Measurements from ENCODE around the gene MRC2.

Gene MRC2

DNA sequence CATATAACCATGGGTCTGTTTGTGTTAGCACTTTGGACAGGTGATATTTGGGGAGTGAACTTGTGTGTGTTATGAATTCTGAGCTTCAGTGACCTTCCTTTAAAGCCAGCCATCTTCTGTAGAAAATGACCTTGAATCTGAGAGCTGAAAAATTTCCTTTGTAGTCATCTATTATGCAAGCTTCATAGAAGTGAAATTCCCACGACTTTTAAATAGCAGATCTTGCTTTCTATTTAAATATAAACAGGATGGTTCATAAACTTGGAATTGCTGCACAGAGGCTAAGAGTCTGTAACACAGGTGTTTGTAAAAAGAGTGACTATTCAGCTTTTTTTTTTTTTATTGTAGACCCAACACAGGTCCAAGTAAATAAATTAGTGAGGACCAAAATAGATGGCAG, 95.2 kb downstream of the MRC2 start:
- DNase-seq, result no peak

DNA sequence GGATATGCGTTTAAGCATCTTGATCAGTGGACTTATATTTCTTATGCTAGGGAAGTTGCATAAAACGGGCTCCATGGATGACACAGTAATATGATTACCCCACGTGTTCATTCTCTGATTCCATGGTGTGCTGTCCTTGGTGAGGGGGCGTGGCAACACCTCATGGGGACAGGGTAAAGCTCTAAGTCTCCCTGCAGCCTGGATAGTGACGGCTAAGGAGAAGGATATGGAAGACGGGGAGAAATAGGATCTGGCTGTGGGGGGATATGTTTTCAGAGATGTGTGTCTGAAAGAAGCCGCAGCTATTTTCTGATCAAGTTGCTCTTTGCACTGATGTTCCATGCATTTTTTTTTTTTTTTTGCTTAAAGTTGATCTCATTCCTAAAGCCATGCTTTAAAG, 96.4 kb downstream of the MRC2 start:
- no peak for DNase-seq

DNA sequence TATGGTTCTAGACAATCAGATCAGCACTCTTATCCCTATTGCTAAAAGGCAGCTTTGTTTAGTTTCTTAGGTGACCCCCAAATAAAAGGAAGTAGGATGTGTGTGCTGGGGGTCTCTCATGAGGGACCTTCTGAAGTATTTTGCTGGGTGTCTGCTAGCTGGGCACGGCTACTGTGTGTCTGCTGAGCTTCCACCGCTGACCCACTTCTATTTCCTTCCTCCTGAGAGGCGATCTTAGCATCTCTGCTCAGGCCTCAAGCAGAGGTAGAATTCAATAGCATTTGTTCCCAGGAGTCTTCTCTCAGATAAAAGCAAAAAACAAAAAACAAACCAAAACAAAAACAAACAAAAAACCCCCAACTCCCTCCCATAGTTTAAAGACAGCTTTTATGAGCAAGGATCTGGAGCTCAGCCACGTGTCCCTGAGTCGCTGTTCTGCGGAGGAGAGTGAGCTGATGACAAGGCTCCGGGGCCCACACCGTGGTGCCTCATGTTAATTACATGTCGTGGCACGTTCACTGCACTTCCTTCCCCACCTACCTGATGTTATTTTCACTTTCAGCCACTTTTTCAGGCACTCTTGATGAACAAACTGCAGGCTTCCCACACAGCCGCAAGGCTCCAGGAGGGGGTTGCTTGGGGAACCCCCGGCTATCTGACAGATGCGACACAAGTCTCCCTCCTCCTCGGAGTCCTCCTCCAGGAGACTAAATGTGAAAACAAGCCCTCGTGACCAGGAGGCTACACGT, 97.1 kb downstream of the MRC2 start:
- DNase-seq, result peak; percentile 13

DNA sequence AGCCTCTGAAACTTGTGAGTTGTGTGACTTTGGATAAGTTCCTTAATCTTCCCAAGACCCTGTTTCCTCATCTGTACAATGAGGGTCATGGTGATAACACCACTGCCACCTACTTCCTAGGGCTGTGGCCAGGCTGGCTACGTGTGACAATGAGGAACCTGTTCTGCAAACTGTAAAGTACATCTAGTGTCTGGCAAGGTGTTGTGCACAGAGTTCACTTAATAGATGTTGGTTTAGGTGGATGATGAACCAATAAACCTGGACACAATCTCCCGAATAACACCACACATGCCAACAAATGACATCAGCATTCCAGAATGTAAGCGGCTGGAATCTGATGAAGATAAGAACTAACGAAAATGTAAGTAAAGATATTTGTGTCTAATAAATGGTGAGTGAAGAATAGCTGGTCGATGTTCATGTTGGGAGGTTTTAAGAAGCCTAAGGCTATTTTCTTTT, 98.3 kb downstream of the MRC2 start:
- no peak for DNase-seq

DNA sequence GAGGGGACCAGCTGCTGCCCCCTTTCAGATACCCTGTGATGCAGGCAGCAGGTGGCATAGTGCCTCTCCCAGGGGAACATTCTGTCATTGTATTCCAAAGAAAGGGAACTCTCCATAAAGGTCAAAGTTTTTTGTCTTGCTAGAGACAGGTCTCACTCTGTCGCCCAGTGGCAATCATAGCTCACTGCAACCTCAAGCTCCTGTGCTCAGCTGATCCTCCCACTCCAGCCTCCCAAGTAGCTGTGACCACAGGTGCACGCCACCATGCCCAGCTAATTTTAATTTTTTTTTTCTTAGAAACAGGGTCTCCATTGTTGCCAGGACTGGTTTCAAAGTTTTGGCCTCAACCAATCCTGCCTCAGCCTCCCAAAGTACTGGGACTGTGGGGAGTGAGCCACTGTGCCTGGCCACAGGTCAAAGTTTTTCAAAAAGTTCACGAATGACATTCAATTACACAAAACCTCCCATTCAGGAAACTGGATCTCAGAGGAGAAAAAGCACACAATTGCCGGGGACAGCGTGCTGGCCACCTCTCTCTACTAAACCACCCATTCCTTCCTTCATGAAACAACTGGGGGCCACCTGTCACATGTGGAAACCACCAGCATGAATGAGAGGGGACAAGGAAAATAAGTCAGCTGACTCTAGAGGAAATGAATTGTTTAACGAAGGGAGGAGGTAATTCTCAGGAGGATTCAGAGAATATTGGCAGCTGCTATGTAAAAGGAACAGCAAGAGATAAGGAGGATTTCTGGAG, 100.6 kb downstream of the MRC2 start:
- no peak for DNase-seq

DNA sequence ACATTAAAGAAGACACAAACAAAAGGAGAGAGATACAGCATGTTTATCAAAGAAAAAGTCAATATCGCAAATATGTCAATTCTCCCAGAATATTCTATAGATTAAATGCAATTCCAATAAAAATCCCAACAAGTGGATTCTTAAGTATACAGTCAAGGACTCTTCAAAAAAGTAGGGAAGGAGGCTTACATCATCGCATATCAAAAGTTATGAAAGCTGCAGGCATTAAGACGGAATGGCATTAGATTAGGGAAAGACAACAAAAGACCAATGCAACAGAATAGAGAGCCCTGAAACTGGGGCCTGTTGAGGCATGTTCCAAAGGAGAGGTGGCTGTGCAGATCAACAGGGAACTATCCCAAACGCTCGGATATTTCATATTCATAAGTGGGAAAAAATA, 104.7 kb downstream of the MRC2 start:
- DNase-seq, result no peak

DNA sequence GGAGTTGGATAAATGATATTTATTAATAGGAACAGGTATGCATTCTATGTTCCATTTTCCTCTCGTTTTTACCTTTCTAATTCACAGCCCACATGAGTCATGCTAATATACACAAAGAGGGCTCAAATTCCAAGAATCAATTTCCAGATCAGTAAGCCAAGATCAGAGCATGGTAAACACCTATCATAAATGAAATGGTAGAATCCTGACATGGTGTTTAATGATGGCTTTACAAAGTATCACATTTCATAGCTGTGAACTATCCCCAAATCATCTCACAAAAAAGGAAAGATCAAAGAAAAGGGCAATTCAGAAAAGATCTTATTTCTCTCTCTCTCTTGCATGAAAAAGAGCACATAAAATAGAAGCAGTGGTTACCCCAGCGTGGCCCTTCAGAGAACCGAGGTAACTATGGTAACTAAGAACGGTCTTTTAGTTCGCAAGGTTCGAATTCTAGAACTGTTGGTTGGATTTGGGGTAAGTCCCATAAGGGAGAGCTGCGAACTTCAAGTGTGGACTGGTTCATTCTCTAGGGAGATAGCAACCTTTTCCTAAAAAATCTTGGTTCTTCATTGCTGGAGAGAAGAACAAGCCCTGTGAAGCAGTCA, 107.7 kb downstream of the MRC2 start:
- no peak for DNase-seq

DNA sequence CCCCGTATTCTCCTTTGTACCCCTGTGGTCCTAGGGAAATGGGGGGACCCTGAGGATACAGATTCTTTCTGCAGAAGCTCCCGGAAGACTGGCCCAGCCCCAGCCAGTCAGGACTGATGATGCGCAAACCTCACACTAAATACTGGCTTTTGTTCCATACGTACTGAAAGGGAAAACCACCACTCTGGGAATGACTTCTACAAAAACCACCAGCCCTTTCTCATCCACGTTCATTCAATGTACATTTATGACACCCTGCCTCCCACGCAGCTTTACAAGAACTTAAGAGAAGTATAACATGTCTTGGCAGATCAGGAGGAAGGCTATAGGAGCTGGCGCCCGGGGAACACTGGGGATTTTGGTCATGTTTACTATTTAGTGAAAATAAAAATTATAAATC, 110.0 kb downstream of the MRC2 start:
- no peak for DNase-seq

DNA sequence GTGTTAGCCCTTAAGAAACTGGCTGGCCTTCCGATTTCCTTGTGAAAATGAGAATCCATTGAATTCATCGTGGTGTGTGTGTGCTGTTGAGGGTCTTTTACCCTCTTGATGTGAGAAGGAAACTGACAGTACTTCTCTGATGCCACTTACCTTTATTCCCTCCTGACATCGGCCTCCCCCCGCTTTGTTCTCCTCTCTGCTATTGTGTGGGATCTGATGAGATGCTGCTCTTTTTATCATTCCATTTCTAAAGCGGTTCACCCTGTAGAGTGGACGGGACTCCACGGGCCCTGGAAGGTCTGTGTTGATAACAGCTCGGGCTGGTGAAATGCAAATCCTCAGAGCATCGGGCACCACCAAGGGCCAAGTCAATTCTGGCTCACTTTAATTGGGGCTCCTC, 110.8 kb downstream of the MRC2 start:
- no peak for DNase-seq

DNA sequence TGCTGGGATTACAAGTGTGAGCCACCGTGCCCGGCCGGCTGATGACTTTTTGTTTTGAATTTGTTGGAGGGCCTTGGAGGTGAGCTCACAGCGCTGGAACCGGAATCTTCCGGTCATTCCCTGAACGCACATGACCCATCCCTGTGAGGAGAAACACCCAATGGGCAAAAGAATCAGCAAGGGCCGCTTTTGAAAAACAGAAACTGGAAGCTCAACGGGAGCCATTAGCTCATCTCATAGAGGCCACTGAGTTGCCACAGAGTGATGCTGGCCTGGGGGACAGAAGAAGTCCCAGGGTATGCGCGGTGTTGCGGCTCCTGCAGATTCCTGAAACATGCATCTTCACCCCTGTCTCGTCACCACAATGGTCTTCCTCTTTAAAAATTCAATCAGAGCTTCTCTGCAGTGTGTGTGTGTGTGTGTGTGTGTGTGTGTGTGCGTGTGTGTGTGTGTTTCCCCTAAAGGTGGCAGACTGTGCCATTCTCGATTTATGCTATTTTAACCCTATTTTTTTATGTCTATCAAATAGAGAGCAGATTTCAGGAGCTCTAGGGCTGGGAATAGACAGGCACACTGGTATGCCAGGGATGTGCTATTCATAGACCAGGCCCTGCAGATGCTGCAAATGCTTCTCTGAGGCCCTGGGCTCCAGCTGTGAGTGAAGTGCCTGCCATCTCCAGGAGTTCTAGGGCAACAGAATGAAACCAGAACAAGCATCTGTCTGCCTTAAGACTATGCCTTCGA, 112.3 kb downstream of the MRC2 start:
- DNase-seq, result no peak

DNA sequence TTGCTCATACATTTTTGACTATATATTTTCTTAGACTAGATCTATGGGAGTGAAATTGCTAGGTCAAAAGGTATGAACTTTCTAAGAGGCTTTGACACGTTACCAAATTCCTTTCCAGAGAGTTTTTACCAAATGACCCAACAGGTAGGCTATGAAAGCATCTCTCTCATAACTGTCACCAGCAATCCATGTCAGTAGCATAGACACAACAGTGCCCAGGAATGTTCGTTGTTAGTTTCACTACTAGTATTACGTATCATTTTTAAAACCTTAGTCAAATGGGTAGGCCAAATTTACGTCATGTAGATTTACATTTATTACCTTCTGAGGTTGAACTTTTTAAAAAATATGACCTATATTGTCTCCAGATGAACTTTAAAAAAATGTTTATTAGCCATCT, 113.8 kb downstream of the MRC2 start:
- DNase-seq, result no peak

Data from activated gamma-delta T cell (primary cell).